WTC11 (cell line): ENCODE results near the gene ARMCX2. TPM values are rescaled to one million over a fixed set of nuclear protein-coding genes. Genes with fewer than 3 reads are reported as not detected.

ENCODE experiments used
- ATAC-seq: fragments of 200-7000 bp; cut with Tn5 transposase; 2 replicates; pipeline ENCODE4 v1.10.0; 2021; ENCODE audit warnings: mild to moderate bottlenecking, moderate library complexity
- CTCF ChIA-PET: fragments of 300-600 bp; sonication (Branson Sonifier 250); formaldehyde crosslinking; loops from one replicate; lab custom pipeline; 2021; ENCODE audit warnings: antibody characterized with exemption; lab: Charles Lee
- POLR2A ChIA-PET: fragments of 350-600 bp; sonication (Branson Sonifier 250); formaldehyde crosslinking; loops from one replicate; lab custom pipeline; 2021; ENCODE audit warnings: antibody characterized with exemption; lab: Charles Lee
- DNase-seq: peaks from one replicate; pipeline ENCODE4 v3.0.0; 2021; ENCODE audit warnings: low spot score
- H3K27ac Mint-ChIP-seq: 2 replicates; pipeline ENCODE4 v1.8.0; 2021; ENCODE audit warnings: mixed read lengths
- H3K27me3 Mint-ChIP-seq: 2 replicates; pipeline ENCODE4 v1.8.0; 2021; ENCODE audit warnings: low read depth, mild to moderate bottlenecking, moderate library complexity, mixed read lengths
- H3K36me3 Mint-ChIP-seq: 2 replicates; pipeline ENCODE4 v1.8.0; 2021; ENCODE audit warnings: mixed read lengths
- H3K4me1 Mint-ChIP-seq: 2 replicates; pipeline ENCODE4 v1.8.0; 2022; ENCODE audit warnings: mixed read lengths
- H3K4me3 Mint-ChIP-seq: 2 replicates; pipeline ENCODE4 v1.8.0; 2021; ENCODE audit warnings: mild to moderate bottlenecking, moderate library complexity, mixed read lengths
- H3K9me3 Mint-ChIP-seq: 2 replicates; pipeline ENCODE4 v1.8.0; 2021; ENCODE audit warnings: mixed read lengths
- ATF3 ChIP-seq: sonication (generic); formaldehyde crosslinking; conservative IDR thresholded peaks from 2 replicates; pipeline ENCODE4 v1.8.1; 2022; ENCODE audit warnings: mild to moderate bottlenecking, missing genetic modification reagents
- ATF6 ChIP-seq: sonication (generic); formaldehyde crosslinking; IDR thresholded peaks from 2 replicates; pipeline ENCODE4 v1.8.1; 2023; ENCODE audit warnings: mild to moderate bottlenecking, missing genetic modification reagents
- CBFB ChIP-seq: sonication (generic); formaldehyde crosslinking; IDR thresholded peaks from 2 replicates; pipeline ENCODE4 v1.8.1; 2022; ENCODE audit warnings: mild to moderate bottlenecking, low read depth, missing genetic modification reagents
- CREM ChIP-seq: sonication (generic); formaldehyde crosslinking; IDR thresholded peaks from 2 replicates; pipeline ENCODE4 v1.8.1; 2022; ENCODE audit warnings: mild to moderate bottlenecking, missing genetic modification reagents, moderate library complexity
- CTCF ChIP-seq: fragments of 200-600 bp; IDR thresholded peaks from 2 replicates; pipeline ENCODE4 v1.8.0; 2022; ENCODE audit warnings: antibody characterized with exemption
- E2F4 ChIP-seq: sonication (generic); formaldehyde crosslinking; IDR thresholded peaks from 2 replicates; pipeline ENCODE4 v1.8.1; 2022; ENCODE audit warnings: low read depth, mild to moderate bottlenecking, moderate library complexity, missing genetic modification reagents, borderline replicate concordance
- ELF4 ChIP-seq: sonication (generic); formaldehyde crosslinking; IDR thresholded peaks from 2 replicates; pipeline ENCODE4 v1.8.1; 2022; ENCODE audit warnings: low read depth, mild to moderate bottlenecking, moderate library complexity, missing genetic modification reagents
- FOXJ3 ChIP-seq: sonication (generic); formaldehyde crosslinking; IDR thresholded peaks from 2 replicates; pipeline ENCODE4 v1.9.0; 2021; ENCODE audit warnings: missing genetic modification reagents, mild to moderate bottlenecking, borderline replicate concordance
- GABPB1 ChIP-seq: sonication (generic); formaldehyde crosslinking; IDR thresholded peaks from 2 replicates; pipeline ENCODE4 v1.8.1; 2023; ENCODE audit warnings: mild to moderate bottlenecking, missing genetic modification reagents
- GRHL2 ChIP-seq: fragments of 250-450 bp; sonication (Bioruptor Pico); IDR thresholded peaks from 2 replicates; pipeline ENCODE4 v1.8.0; 2022; ENCODE audit warnings: mild to moderate bottlenecking, moderate library complexity; ENCODE audit not compliant: insufficient replicate concordance, severe bottlenecking
- HMGA2 ChIP-seq: fragments of 250-450 bp; sonication (Bioruptor Pico); IDR thresholded peaks from 2 replicates; pipeline ENCODE4 v1.4.0; 2021; ENCODE audit warnings: mild to moderate bottlenecking, moderate library complexity
- IRF2 ChIP-seq: sonication (generic); formaldehyde crosslinking; IDR thresholded peaks from 2 replicates; pipeline ENCODE4 v1.8.0; 2022; ENCODE audit warnings: low read depth, missing genetic modification reagents, borderline replicate concordance
- MYBL2 ChIP-seq: sonication (generic); formaldehyde crosslinking; IDR thresholded peaks from 2 replicates; pipeline ENCODE4 v1.8.1; 2023; ENCODE audit warnings: mild to moderate bottlenecking, moderate library complexity, missing genetic modification reagents
- NFE2L1 ChIP-seq: sonication (generic); formaldehyde crosslinking; IDR thresholded peaks from 2 replicates; pipeline ENCODE4 v1.8.1; 2023; ENCODE audit warnings: missing genetic modification reagents
- NFYB ChIP-seq: sonication (generic); formaldehyde crosslinking; conservative IDR thresholded peaks from 2 replicates; pipeline ENCODE4 v1.8.0; 2022; ENCODE audit warnings: low read depth, missing genetic modification reagents
- RORB ChIP-seq: fragments of 250-450 bp; sonication (Bioruptor Pico); IDR thresholded peaks from 2 replicates; pipeline ENCODE4 v1.9.0; 2021; ENCODE audit warnings: mild to moderate bottlenecking
- SMAD4 ChIP-seq: sonication (generic); formaldehyde crosslinking; IDR thresholded peaks from 2 replicates; pipeline ENCODE4 v1.8.0; 2022; ENCODE audit warnings: mild to moderate bottlenecking, missing genetic modification reagents
- SOX15 ChIP-seq: fragments of 250-450 bp; sonication (Bioruptor Pico); IDR thresholded peaks from 2 replicates; pipeline ENCODE4 v1.9.0; 2021; ENCODE audit warnings: mild to moderate bottlenecking
- TCF7 ChIP-seq: sonication (generic); formaldehyde crosslinking; IDR thresholded peaks from 2 replicates; pipeline ENCODE4 v1.8.0; 2022; ENCODE audit warnings: mild to moderate bottlenecking, low read depth, missing genetic modification reagents, moderate library complexity
- ZBTB21 ChIP-seq: sonication (generic); formaldehyde crosslinking; IDR thresholded peaks from 2 replicates; pipeline ENCODE4 v1.8.1; 2023; ENCODE audit warnings: mild to moderate bottlenecking, missing genetic modification reagents, borderline replicate concordance
- ZMAT4 ChIP-seq: fragments of 250-450 bp; sonication (Bioruptor Pico); IDR thresholded peaks from 2 replicates; pipeline ENCODE4 v1.9.0; 2021; ENCODE audit warnings: mild to moderate bottlenecking
- total RNA-seq: library from RNA; stranded (reverse); gene quantifications from 3 replicates; pipeline ENCODE4 v1.2.3, GENCODE V29; 2021
- TF ChIP-seq, protein P1 (sequence below): sonication (generic); formaldehyde crosslinking; IDR thresholded peaks from 2 replicates; pipeline ENCODE4 v1.8.0; 2022; ENCODE audit warnings: mild to moderate bottlenecking, missing genetic modification reagents
- TF ChIP-seq, protein P2 (sequence below): sonication (generic); formaldehyde crosslinking; IDR thresholded peaks from 2 replicates; pipeline ENCODE4 v1.8.1; 2023; ENCODE audit warnings: mild to moderate bottlenecking, moderate library complexity, missing genetic modification reagents

The ARMCX2 gene
- total RNA-seq, 1 experiment from 2014 or later = 108 TPM

GRCh38 chrX:101677028-101677427 is 17.4 kb upstream of the ARMCX2 start (continued):
- TF ChIP-seq GABPB1 (CRISPR knock-in tag) (no peak), TCF7 (CRISPR knock-in tag) (no peak), CBFB (no peak), FOXJ3 (CRISPR knock-in tag) (no peak), CREM (no peak), NFYB (CRISPR knock-in tag) (no peak), ZBTB21 (CRISPR knock-in tag) (no peak), MYBL2 (no peak)
- TF ChIP-seq, protein P1, sequence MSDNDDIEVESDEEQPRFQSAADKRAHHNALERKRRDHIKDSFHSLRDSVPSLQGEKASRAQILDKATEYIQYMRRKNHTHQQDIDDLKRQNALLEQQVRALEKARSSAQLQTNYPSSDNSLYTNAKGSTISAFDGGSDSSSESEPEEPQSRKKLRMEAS (CRISPR knock-in tag) = no peak
- TF ChIP-seq, all 79 proteins: peak for 0

DNA sequence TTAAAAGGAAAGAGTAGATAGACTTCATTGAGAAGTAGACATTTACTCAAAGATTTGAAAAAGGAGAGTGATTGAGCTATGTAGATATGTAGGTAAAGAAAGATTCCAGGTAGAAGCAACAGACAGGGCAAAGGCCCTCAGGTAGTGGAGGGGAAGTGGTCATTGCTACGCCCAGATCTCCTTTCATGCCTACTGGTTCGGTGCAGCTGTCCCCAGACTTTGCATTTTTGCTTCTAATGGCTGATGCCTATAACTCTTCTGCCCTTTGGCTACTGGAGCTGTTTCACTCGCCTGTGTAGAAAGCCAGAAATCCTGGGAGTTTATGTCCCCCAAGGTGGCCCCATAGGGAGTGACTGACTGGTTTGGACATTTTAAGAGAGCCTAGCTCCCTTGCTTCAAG is 16.9 kb upstream of the ARMCX2 start:
- Mint-ChIP-seq H3K27me3 (no peaks in the 10 kb centered on the region), H3K9me3 (no peaks in the 10 kb centered on the region), H3K27ac (no peak overlapping the region), H3K4me3 (no peak overlapping the region), H3K36me3 (no peaks in the 10 kb centered on the region), H3K4me1 (peaks cover 15% of the 10 kb centered on the region)
- ChIA-PET CTCF (interaction anchor here (0.6 to 1.7 kb wide), 2 partner anchors 18 to 83 kb away, joined by 3 to 4 read pairs; no protein-coding TSS in a partner anchor), POLR2A (interaction anchor here (1.0 kb wide), 1 partner anchor 17 kb away, joined by 4 read pairs; the partner anchor contains the start of gene ARMCX2)
- no peak for DNase-seq
- peak; percentile 38; the same call in 1 of the 2 replicates for ATAC-seq
- TF ChIP-seq ELF4 (no peak), E2F4 (CRISPR knock-in tag) (no peak), GRHL2 (no peak), ZMAT4 (CRISPR knock-in tag) (no peak), IRF2 (CRISPR knock-in tag) (no peak), ATF6 (CRISPR knock-in tag) (no peak), CTCF (no peak), SOX15 (CRISPR knock-in tag) (no peak), ZBTB21 (CRISPR knock-in tag) (no peak), HMGA2 (no peak)
- TF ChIP-seq, all 79 proteins: peak for 0

DNA sequence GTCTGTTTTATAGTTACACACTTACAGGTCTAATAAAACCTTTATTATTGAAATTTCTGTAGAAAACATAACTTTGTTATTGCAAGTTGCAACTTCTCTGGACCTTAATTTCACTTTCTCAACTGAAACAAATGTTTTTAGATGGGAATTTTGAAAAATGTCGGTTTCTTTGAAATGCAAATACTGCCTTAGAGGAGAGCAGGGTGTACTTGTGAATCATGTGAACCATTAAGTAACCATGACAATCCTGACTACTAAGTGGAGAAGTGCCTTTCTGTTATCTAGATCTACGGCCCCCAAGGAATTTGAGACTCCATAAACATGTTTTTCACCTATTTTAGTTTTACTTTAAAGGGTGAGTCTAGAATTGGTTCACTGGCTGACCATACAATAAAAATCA is 8.5 kb upstream of the ARMCX2 start:
- ATAC-seq (no peak), DNase-seq (no peak)
- Mint-ChIP-seq H3K4me1 (peaks cover 8% of the 10 kb centered on the region), H3K27me3 (peaks cover 2% of the 10 kb centered on the region; the same call in 1 of the 2 replicates), H3K4me3 (no peak overlapping the region), H3K9me3 (peaks cover 9% of the 10 kb centered on the region; the same call in 1 of the 2 replicates), H3K27ac (no peak overlapping the region), H3K36me3 (no peaks in the 10 kb centered on the region)
- POLR2A ChIA-PET = no interaction called here
- CTCF ChIA-PET = no interaction called here
- TF ChIP-seq E2F4 (CRISPR knock-in tag) (no peak), SMAD4 (CRISPR knock-in tag) (no peak), ATF3 (CRISPR knock-in tag) (no peak), RORB (CRISPR knock-in tag) (no peak), NFE2L1 (no peak), CTCF (no peak), ZBTB21 (CRISPR knock-in tag) (no peak)
- TF ChIP-seq, protein P2, sequence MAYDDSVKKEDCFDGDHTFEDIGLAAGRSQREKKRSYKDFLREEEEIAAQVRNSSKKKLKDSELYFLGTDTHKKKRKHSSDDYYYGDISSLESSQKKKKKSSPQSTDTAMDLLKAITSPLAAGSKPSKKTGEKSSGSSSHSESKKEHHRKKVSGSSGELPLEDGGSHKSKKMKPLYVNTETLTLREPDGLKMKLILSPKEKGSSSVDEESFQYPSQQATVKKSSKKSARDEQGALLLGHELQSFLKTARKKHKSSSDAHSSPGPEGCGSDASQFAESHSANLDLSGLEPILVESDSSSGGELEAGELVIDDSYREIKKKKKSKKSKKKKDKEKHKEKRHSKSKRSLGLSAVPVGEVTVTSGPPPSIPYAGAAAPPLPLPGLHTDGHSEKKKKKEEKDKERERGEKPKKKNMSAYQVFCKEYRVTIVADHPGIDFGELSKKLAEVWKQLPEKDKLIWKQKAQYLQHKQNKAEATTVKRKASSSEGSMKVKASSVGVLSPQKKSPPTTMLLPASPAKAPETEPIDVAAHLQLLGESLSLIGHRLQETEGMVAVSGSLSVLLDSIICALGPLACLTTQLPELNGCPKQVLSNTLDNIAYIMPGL (CRISPR knock-in tag) = no peak
